GM12864 (cell line): ENCODE measurements around the gene GPX3.

ENCODE experiments used
- DNase-seq: peaks from one replicate; pipeline ENCODE4 v3.0.0-alpha.2; 2011; ENCODE audit warnings: low read depth
- H3K4me3 ChIP-seq: 2 replicates; pipeline ENCODE4 v1.5.1; 2011; ENCODE audit warnings: mild to moderate bottlenecking, low read depth, low read length, control low read depth
- CTCF ChIP-seq: IDR thresholded peaks from 2 replicates; pipeline ENCODE4 v1.5.1; 2011; ENCODE audit warnings: low read depth, mild to moderate bottlenecking, moderate library complexity, low read length, control low read depth, inconsistent platforms; ENCODE audit errors: missing control alignments

The GPX3 gene

DNA sequence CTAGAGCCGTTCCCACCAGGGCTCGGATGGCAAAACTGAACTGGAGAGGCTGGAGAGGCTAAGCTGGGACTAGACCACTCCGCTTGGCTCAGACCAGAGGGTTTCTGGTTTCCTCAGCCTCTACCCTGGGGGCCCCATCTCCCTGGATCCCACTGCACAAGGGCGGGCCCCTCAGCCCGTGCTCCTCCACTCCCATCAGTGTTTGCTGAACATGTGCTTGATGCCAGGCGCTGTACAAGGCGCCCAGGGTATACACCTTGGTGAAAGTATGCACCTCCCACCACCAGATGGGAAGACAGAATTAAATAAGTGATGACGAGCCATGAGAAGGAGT lies 18.0 kb downstream of the GPX3 start:
- no peak for DNase-seq
- TF ChIP-seq CTCF = no peak
- H3K4me3 ChIP-seq = no peak overlapping the region

DNA sequence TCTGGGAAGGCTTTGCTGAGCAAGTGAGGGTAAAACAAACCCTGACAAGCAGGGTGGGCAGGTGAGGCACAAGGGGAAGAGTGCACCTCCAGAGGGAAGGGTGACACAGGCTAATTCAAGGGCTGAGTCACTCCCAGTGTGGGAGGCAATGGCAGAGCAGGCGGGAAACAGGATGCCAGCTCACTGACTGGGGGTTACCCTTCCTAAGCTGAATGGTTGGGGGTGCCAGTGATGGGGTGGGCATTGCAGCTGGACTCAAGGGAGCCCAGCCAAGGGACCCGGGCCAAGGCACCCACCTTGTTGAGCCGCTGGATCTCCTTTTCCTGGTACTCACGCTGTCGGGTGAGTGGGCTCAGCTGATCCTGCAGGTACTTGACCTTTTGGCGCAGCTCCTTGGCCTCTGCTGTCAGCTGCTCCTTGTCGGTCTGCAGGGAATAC lies 18.4 kb downstream of the GPX3 start:
- TF ChIP-seq CTCF = no peak

DNA sequence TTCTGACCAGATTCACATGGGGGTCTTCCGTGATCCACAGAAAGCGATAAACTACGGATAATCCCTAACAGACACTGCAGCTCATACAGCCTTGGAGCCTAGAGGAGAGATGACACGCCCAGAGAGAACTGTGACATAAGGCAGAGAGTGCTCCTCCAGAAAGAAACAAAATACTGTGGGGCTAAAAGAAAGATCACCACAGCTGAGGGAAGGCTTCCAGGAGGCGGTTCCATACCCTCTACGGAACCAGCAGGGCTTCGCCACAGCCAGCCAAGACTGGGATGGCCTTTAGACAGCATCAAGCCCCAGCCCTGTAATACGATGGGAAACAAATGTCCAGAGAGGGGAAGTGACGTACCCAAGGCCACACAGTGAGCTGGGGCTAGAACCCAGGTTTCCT lies 19.3 kb downstream of the GPX3 start:
- no peak overlapping the region for H3K4me3 ChIP-seq
- TF ChIP-seq CTCF = no peak
- no peak for DNase-seq

More for the DNA sequence above, 18.4 kb downstream of the GPX3 start:
- no peak overlapping the region for H3K4me3 ChIP-seq
- no peak for DNase-seq

DNA sequence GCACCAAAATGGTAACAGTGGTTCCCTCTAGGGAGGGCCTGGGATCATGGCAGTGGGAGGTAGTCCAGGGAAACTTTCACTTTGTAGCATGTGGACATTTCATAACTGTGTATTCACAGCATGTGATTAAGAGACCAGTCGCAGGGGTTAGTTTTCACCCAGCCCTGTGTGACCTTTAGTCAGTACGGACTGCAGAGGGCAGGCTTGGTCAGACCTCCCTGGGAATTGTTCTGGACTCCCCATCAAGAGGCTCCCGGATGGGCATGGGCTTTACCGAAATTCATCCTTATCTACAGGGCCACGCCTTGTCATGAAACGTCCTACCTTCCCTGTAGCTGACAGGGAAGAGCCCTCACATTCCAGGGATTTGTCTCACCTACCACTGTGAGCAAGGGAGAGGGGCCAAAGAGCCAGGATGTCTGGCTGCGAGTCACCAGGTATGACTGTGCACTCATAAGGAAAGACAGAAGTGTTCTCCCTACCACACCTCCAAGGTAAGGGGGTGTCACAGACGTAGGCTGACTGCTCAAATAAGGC lies 19.9 kb downstream of the GPX3 start:
- TF ChIP-seq CTCF = no peak
- no peak overlapping the region for H3K4me3 ChIP-seq
- DNase-seq = no peak

DNA sequence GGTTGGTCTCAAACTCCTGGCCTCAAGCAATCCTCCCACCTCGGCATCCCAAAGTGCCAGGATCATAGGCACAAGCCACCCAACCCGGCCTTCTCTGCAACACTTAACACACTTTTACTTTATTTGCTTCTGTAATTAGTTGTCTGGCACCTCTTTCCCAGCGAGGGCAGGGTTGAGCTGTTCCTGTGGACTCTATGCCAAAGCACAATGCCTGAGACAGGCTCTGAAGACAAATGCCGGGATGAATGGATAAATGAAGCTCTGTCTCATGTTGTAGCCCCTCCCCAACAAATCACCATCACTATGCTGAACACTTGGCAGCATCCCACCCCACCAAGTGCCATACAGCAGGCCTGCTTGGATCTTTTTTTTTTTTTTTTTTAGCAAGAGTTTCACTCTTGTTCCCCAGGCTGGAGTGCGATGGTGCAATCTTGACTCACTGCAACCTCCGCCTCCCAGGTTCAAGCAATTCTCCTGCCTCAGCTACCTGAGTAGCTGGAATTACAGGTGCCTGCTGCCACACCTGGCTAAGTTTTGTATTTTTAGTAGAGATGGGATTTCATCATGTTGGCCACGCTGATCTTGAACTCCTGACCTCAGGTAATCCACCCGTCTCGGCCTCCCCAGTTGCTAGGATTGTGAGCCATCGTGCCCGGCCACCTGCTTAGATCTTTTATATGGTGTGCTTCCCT lies 21.3 kb downstream of the GPX3 start:
- no peak for DNase-seq
- no peak overlapping the region for H3K4me3 ChIP-seq
- TF ChIP-seq CTCF = no peak

GRCh38 chr5:151042453-151043093 lies 22.2 kb downstream of the GPX3 start:
- no peak for DNase-seq
- no peak for TF ChIP-seq CTCF
- no peak overlapping the region for H3K4me3 ChIP-seq
